ENCODE results near the gene YEATS2.

YEATS2 gene

DNA sequence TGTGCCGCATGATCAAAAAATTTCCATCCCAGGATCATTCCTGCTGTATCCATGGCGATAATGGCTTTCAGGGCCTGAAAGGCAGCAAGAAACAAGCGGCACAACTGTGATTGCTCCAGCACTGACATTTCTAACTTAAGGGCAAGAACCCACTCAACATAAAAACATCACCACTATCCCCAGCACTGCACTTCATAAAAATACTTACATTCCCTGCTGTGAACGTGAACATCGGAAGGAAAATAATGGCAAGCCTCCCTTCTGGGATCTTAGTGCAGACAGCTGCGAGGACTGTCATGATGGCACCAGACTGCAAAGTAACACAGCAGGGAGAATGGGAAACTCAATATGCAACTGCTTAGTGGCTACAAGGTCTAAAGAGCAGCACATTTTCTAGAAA is 135.9 kb downstream of the YEATS2 start:
- H3K4me2 ChIP-seq (ENCODE audit: low read length): no peak overlapping the region
- no peak overlapping the region for H3K9ac ChIP-seq (ENCODE audit: low read length)
- no peaks in the 10 kb centered on the region for H3K9me3 ChIP-seq (ENCODE audit: insufficient read depth, low read length)
- no peaks in the 10 kb centered on the region for H3K27me3 ChIP-seq (ENCODE audit: low read depth, low read length)
- H3K36me3 ChIP-seq (replicated peaks; ENCODE audit: low read depth, low read length): peaks cover 23% of the 10 kb centered on the region
- no peak overlapping the region for H3K4me3 ChIP-seq (ENCODE audit: low read length)
- H3K4me1 ChIP-seq (ENCODE audit: low read length): no peaks in the 10 kb centered on the region
- H4K20me1 ChIP-seq (ENCODE audit: insufficient read depth, low read length): no peaks in the 10 kb centered on the region
- TF ChIP-seq, protein P1, sequence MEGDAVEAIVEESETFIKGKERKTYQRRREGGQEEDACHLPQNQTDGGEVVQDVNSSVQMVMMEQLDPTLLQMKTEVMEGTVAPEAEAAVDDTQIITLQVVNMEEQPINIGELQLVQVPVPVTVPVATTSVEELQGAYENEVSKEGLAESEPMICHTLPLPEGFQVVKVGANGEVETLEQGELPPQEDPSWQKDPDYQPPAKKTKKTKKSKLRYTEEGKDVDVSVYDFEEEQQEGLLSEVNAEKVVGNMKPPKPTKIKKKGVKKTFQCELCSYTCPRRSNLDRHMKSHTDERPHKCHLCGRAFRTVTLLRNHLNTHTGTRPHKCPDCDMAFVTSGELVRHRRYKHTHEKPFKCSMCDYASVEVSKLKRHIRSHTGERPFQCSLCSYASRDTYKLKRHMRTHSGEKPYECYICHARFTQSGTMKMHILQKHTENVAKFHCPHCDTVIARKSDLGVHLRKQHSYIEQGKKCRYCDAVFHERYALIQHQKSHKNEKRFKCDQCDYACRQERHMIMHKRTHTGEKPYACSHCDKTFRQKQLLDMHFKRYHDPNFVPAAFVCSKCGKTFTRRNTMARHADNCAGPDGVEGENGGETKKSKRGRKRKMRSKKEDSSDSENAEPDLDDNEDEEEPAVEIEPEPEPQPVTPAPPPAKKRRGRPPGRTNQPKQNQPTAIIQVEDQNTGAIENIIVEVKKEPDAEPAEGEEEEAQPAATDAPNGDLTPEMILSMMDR (IDR thresholded peaks at IDR 0.05; ENCODE audit: low read depth, low read length): no peak
- TF ChIP-seq EZH2phosphoT487 (IDR thresholded peaks at IDR 0.05; ENCODE audit: low read depth): no peak
- no peak overlapping the region for H3K27ac ChIP-seq (ENCODE audit: low read length)
- H2AFZ ChIP-seq (ENCODE audit: low read depth, low read length): no peak overlapping the region
- no peaks in the 10 kb centered on the region for H3K79me2 ChIP-seq (ENCODE audit: low read length)

DNA sequence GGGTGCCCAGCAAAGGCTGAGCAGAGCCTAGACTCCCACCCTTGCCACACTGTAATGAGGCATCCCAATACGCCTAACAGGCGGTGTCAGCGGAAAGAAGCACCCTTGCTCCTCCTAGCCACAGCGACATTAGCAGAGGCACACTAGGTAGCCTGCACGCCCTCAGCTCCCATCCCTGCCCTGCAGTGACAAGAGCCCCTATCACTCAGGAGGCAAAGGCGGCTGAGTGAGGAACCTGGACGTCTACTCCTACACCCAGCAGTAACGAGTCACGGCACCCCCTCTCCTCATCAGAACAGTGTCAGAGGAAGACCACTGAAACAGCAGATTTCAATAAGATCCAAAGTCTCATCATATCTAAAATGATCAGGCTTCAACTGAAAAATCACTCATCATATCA is 139.8 kb downstream of the YEATS2 start:
- Histone ChIP-seq H4K20me1 (ENCODE audit: insufficient read depth, low read length) (no peaks in the 10 kb centered on the region), H3K4me3 (ENCODE audit: low read length) (no peak overlapping the region), H3K27me3 (ENCODE audit: low read depth, low read length) (no peaks in the 10 kb centered on the region), H3K4me2 (ENCODE audit: low read length) (no peak overlapping the region), H3K9me3 (ENCODE audit: insufficient read depth, low read length) (no peaks in the 10 kb centered on the region), H3K27ac (ENCODE audit: low read length) (no peak overlapping the region), H3K9ac (ENCODE audit: low read length) (no peak overlapping the region), H2AFZ (ENCODE audit: low read depth, low read length) (no peak overlapping the region), H3K4me1 (ENCODE audit: low read length) (no peaks in the 10 kb centered on the region), H3K36me3 (replicated peaks; ENCODE audit: low read depth, low read length) (peaks cover 28% of the 10 kb centered on the region), H3K79me2 (ENCODE audit: low read length) (no peaks in the 10 kb centered on the region)
- no peak for TF ChIP-seq EZH2phosphoT487 (IDR thresholded peaks at IDR 0.05; ENCODE audit: low read depth)
- TF ChIP-seq, protein P1 (IDR thresholded peaks at IDR 0.05; ENCODE audit: low read depth, low read length): no peak

DNA sequence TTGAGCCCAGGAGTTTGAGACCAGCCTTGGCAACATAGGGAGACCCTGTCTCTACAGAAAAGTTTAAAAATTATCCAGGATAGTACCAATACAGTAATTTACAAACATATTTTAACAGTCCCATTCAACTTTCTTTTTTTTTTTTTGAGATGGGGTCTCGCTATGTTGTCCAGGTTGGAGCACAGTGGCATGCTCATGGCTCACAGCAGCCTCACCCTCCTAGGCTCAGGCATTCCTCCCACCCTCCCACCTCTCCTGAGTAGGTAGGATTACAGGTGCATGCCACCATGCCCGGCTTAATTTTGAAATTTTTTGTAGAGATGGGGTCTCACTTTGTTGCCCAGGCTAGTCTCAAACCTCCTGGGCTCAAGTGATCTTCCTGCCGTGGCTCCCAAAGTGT is 140.3 kb downstream of the YEATS2 start:
- no peak overlapping the region for H2AFZ ChIP-seq (ENCODE audit: low read depth, low read length)
- H3K36me3 ChIP-seq (replicated peaks; ENCODE audit: low read depth, low read length): peaks cover 24% of the 10 kb centered on the region
- H3K4me3 ChIP-seq (ENCODE audit: low read length): no peak overlapping the region
- no peaks in the 10 kb centered on the region for H3K79me2 ChIP-seq (ENCODE audit: low read length)
- H3K9me3 ChIP-seq (ENCODE audit: insufficient read depth, low read length): no peaks in the 10 kb centered on the region
- H3K27ac ChIP-seq (ENCODE audit: low read length): no peak overlapping the region
- no peak overlapping the region for H3K9ac ChIP-seq (ENCODE audit: low read length)
- H3K4me2 ChIP-seq (ENCODE audit: low read length): no peak overlapping the region
- H4K20me1 ChIP-seq (ENCODE audit: insufficient read depth, low read length): no peaks in the 10 kb centered on the region
- no peaks in the 10 kb centered on the region for H3K4me1 ChIP-seq (ENCODE audit: low read length)
- H3K27me3 ChIP-seq (ENCODE audit: low read depth, low read length): no peaks in the 10 kb centered on the region
- TF ChIP-seq, protein P1 (IDR thresholded peaks at IDR 0.05; ENCODE audit: low read depth, low read length): no peak
- TF ChIP-seq EZH2phosphoT487 (IDR thresholded peaks at IDR 0.05; ENCODE audit: low read depth): no peak

DNA sequence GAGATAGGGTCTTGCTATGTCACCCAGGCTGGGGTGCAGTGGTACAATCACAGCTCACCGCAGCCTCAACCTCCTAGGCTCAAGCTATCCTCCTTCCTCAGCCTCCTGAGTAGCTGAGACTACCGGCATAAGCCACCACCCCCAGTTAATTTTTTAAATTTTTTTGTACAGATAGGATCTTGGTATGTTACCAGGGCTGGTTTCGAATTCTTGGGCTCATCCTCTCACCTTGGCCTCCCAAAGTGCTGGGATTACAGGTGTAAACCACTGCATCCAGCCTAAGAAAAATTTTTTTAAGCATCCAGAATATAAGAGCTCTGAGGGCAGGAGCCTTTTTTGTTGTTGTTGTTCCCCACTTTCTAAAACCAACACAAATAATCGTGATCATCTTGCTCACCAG is 142.2 kb downstream of the YEATS2 start:
- Histone ChIP-seq H3K27ac (ENCODE audit: low read length) (no peak overlapping the region), H3K4me1 (ENCODE audit: low read length) (no peaks in the 10 kb centered on the region), H3K9ac (ENCODE audit: low read length) (no peak overlapping the region), H3K9me3 (ENCODE audit: insufficient read depth, low read length) (no peaks in the 10 kb centered on the region), H4K20me1 (ENCODE audit: insufficient read depth, low read length) (no peaks in the 10 kb centered on the region), H3K79me2 (ENCODE audit: low read length) (no peaks in the 10 kb centered on the region), H3K4me2 (ENCODE audit: low read length) (no peak overlapping the region), H3K4me3 (ENCODE audit: low read length) (no peak overlapping the region), H3K27me3 (ENCODE audit: low read depth, low read length) (no peaks in the 10 kb centered on the region), H2AFZ (ENCODE audit: low read depth, low read length) (no peak overlapping the region), H3K36me3 (replicated peaks; ENCODE audit: low read depth, low read length) (peaks cover 24% of the 10 kb centered on the region)
- TF ChIP-seq, protein P1 (IDR thresholded peaks at IDR 0.05; ENCODE audit: low read depth, low read length): no peak
- no peak for TF ChIP-seq EZH2phosphoT487 (IDR thresholded peaks at IDR 0.05; ENCODE audit: low read depth)

Measured in OCI-LY3 (cell line).